Lower lobe of right lung (tissue), 2 donors: ENCODE results near the gene PCDH9. TPM values are rescaled to one million over a fixed set of nuclear protein-coding genes. Genes with fewer than 3 reads are reported as not detected.
A peak's percentile ranks its signal among the peaks of the same experiment; 100 is the strongest.

Source experiments
- ATAC-seq, 2 donors: fragments of 200-7000 bp; cut with Tn5 transposase; one replicate each; pipeline ENCODE4 v1.9.1; 2020 to 2022; ENCODE audit warnings: mild to moderate bottlenecking in 2 of 2, moderate library complexity in 2 of 2
- DNase-seq: peaks from one replicate; pipeline ENCODE4 v3.0.0-alpha.2; 2020
- H3K27ac ChIP-seq: fragments of 200-600 bp; one replicate; pipeline ENCODE4 v1.8.0; 2022
- H3K27me3 ChIP-seq: fragments of 200-600 bp; one replicate; pipeline ENCODE4 v1.8.0; 2022; ENCODE audit warnings: low read depth
- H3K36me3 ChIP-seq: fragments of 200-600 bp; one replicate; pipeline ENCODE4 v1.8.0; 2022; ENCODE audit warnings: mild to moderate bottlenecking
- H3K4me1 ChIP-seq: fragments of 200-600 bp; one replicate; pipeline ENCODE4 v1.8.0; 2022
- H3K4me3 ChIP-seq: fragments of 200-600 bp; one replicate; pipeline ENCODE4 v1.8.0; 2022; ENCODE audit warnings: mild to moderate bottlenecking
- H3K9me3 ChIP-seq: fragments of 200-600 bp; one replicate; pipeline ENCODE4 v1.8.0; 2022
- intact Hi-C: fragments of 100-400 bp; cut with DNase I; formaldehyde crosslinking; loops from one replicate; pipeline ENCODE4 v1.11.0; 2022
- total RNA-seq: library from RNA; stranded (reverse); fragmentation: NEBNext Ultra II Directional; extraction: Animal tissue kit (Norgen Biotek cat#: 25700); gene quantifications from one replicate; pipeline ENCODE4 v1.2.1, GENCODE V29; 2021
- TF ChIP-seq, protein P1 (sequence below): fragments of 200-600 bp; IDR thresholded peaks from one replicate; pipeline ENCODE4 v1.8.0; 2022; ENCODE audit warnings: antibody characterized with exemption, mild to moderate bottlenecking
- donor health status: DM: no; HTN: yes; CAD: no; lungs with severe emphysema.

PCDH9 gene
- total RNA-seq, 1 donor from 2014 or later: 8.9 TPM

GRCh38 chr13:66659701-66660467 lies 570.3 kb downstream of the PCDH9 start:
- Histone ChIP-seq H3K9me3 (no peaks in the 10 kb centered on the region), H3K27me3 (no peaks in the 10 kb centered on the region), H3K27ac (no peak overlapping the region), H3K4me3 (no peak overlapping the region), H3K4me1 (no peaks in the 10 kb centered on the region), H3K36me3 (no peaks in the 10 kb centered on the region)
- no peak for ATAC-seq
- DNase-seq: no peak
- intact Hi-C loops: no loop called here
- TF ChIP-seq, protein P1, sequence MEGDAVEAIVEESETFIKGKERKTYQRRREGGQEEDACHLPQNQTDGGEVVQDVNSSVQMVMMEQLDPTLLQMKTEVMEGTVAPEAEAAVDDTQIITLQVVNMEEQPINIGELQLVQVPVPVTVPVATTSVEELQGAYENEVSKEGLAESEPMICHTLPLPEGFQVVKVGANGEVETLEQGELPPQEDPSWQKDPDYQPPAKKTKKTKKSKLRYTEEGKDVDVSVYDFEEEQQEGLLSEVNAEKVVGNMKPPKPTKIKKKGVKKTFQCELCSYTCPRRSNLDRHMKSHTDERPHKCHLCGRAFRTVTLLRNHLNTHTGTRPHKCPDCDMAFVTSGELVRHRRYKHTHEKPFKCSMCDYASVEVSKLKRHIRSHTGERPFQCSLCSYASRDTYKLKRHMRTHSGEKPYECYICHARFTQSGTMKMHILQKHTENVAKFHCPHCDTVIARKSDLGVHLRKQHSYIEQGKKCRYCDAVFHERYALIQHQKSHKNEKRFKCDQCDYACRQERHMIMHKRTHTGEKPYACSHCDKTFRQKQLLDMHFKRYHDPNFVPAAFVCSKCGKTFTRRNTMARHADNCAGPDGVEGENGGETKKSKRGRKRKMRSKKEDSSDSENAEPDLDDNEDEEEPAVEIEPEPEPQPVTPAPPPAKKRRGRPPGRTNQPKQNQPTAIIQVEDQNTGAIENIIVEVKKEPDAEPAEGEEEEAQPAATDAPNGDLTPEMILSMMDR: no peak

DNA sequence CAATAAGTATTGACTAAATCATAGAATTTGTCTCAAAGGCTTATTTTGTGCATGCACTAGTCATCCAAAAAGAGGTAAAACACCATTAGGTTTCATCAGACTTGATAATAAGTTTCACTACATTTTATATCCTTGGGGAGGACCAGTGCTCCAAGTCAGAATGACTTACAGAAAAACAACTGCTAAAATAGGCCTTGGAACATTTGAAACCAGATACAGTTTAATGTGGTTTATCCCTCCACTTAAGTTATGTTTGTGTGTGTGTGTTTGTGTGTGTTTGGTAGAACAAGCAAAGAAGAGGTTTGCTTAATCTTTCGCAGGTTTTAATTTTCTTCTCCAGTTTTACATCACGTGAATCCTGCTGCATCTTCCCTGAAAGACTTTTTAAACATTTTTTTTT lies 570.9 kb downstream of the PCDH9 start:
- Histone ChIP-seq H3K36me3 (no peaks in the 10 kb centered on the region), H3K4me1 (no peaks in the 10 kb centered on the region), H3K9me3 (no peaks in the 10 kb centered on the region), H3K4me3 (no peak overlapping the region), H3K27me3 (no peaks in the 10 kb centered on the region), H3K27ac (no peak overlapping the region)
- intact Hi-C loops: no loop called here
- no peak for ATAC-seq
- TF ChIP-seq, protein P1: no peak
- no peak for DNase-seq

DNA sequence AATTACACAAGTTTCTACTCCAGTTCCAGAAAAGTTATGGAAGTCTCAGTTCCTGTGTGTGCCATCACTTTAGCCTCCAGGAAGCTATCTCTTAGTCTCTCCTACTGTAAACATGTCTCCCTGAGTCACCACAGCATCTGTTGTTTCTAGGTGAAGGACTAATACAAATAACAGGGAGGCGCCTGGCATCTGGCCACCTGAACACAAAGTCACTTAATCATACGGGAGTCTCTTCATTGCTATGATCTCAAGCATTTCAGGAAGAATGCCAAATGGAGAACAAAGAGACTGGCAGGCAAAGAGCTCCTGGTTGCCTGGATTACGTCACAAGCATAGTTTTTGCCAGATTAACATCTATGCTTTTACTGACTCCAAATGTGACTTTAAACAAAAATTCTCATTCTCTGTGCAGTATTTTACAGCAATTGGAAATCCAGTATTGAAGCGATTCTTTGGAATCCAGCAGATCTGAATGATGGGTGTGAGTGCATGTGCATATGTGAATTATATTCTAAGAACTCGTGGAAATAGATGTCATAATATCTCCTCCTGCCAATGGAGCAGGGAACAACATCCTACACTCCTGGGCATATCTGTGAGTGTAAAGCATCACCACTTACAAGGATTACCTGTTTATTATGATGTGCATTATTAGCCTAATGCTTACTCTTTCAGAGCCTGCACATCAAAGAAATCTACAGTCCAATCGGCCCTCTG lies 572.8 kb downstream of the PCDH9 start:
- no peaks in the 10 kb centered on the region for H3K27me3 ChIP-seq
- intact Hi-C loops: no loop called here
- no peak overlapping the region for H3K27ac ChIP-seq
- no peaks in the 10 kb centered on the region for H3K9me3 ChIP-seq
- H3K36me3 ChIP-seq: no peaks in the 10 kb centered on the region
- peak; percentile 53 for DNase-seq
- H3K4me1 ChIP-seq: no peaks in the 10 kb centered on the region
- ATAC-seq: peak in 1 of 2 donors; percentile 26
- TF ChIP-seq, protein P1: no peak
- no peak overlapping the region for H3K4me3 ChIP-seq

DNA sequence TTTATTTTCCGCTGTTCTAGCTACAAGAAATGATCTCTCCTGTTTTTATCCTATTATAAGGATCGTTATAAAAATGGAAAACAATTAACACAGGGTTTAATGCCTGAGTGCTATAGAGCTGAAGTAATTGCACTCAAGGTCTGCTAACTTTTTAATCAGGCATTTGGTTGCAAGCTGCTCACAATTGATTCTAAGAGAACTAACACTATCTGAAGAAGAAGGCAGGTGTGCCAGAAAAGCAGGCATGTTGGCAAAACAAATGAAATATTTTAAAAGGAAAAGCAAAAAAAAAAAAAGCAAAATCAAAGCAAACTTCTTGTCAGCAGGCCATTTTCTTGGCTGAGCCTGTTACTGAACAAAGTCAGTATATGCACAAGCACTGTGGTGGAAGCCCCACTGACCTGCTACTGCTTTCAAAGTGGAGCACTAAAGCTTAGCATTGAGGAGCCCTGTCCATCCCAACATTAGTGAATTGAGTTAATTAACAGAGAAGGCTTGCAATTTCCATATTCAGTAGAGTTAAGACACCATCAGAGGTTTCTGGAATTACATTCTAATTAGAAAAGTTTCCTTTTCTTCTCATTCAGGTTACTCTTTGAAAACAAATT lies 574.2 kb downstream of the PCDH9 start:
- ATAC-seq (no peak), DNase-seq (no peak)
- intact Hi-C loops: no loop called here
- Histone ChIP-seq H3K9me3 (peaks cover 5% of the 10 kb centered on the region), H3K27me3 (no peaks in the 10 kb centered on the region), H3K27ac (no peak overlapping the region), H3K36me3 (no peaks in the 10 kb centered on the region), H3K4me3 (no peak overlapping the region), H3K4me1 (no peaks in the 10 kb centered on the region)
- TF ChIP-seq, protein P1: no peak

- intact Hi-C loops: no loop called here
- DNase-seq (no peak), ATAC-seq (no peak)
- Histone ChIP-seq H3K27me3 (no peaks in the 10 kb centered on the region), H3K4me3 (no peak overlapping the region), H3K27ac (no peak overlapping the region), H3K36me3 (no peaks in the 10 kb centered on the region), H3K9me3 (no peaks in the 10 kb centered on the region), H3K4me1 (no peaks in the 10 kb centered on the region)
- TF ChIP-seq, protein P1: no peak
These were observed 585.2 kb downstream of the PCDH9 start for GRCh38 chr13:66644855-66645460.
